ENCODE measurements around the gene TMEM54.
A peak's percentile ranks its signal among the peaks of the same experiment; 100 is the strongest.

GRCh38 chr1:32924881-32925344 is 23.7 kb upstream of the TMEM54 start:
- TF ChIP-seq BHLHE40 (IDR thresholded peaks at IDR 0.05; ENCODE audit: low read length) = no peak
- TF ChIP-seq CTCF (CRISPR knock-in tag; IDR thresholded peaks at IDR 0.05) = peak; percentile 55
- TF ChIP-seq KLF16 (CRISPR knock-in tag; IDR thresholded peaks at IDR 0.05) = 0 out of 4 replicates have a peak, but pooled peaks of 1 of the 2 experiments have one; percentile 51
- no peak for TF ChIP-seq FOXM1 (CRISPR knock-in tag; IDR thresholded peaks at IDR 0.05)
- no peak for TF ChIP-seq IKZF1 (IDR thresholded peaks at IDR 0.05)
- no peak for TF ChIP-seq ZNF121 (CRISPR knock-in tag; IDR thresholded peaks at IDR 0.05)
- no peak for TF ChIP-seq FOXK2 (IDR thresholded peaks at IDR 0.05)
- TF ChIP-seq POLR2AphosphoS5 (IDR thresholded peaks at IDR 0.05; ENCODE audit: low read depth, low read length) = no peak
- TF ChIP-seq MED13 (CRISPR knock-in tag; IDR thresholded peaks at IDR 0.05) = no peak
